Measurements from ENCODE around the gene DMRT1.

The DMRT1 gene
- total RNA-seq = 0 to 0.06 (median 0) reads per million in 9 experiments

DNA sequence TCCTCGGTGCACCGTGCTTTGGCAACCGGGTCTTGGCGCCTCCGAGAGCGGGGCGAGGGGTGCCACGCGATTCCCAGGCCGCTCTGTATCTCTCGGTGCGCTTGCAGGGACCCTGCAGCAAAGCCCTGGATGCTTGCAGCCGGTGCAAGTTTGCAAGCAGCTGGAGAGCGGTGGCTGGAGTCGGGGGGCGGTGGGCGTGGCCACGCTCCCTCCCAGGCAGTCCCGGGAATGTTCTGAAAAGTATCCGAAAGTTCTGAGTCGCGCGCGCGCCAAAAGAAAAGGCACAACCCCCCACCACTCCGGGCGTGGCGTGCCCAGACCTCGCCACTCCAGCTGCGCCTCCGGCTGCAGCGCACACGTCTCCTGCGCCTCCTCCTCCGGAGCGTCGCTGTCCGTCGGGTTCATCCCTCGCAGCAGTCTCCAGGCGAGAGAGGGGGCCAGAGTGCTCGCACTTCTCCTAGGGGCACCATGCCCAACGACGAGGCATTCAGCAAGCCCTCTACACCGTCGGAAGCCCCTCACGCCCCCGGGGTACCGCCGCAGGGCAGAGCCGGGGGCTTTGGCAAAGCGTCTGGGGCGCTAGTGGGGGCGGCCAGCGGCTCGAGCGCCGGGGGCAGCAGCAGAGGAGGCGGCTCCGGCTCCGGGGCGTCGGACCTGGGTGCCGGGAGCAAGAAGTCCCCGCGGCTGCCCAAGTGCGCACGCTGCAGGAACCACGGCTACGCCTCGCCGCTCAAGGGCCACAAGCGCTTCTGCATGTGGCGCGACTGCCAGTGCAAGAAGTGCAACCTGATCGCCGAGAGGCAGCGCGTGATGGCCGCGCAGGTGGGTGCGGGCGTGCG, at the start of gene DMRT1:
DMRT1 (plus strand) TSS at position 327 of the 839 bp plus-strand sequence; CDS start at position 469, 142 bp downstream.
- peaks cover 3 to 4% of the 10 kb centered on the region in 2 donors for H3K4me1 Mint-ChIP-seq (ENCODE audit: low read depth in 2 of 2)
- DNase-seq (no peak), ATAC-seq (replicated peaks) (no peak)
- no peaks in the 10 kb centered on the region for H3K36me3 Mint-ChIP-seq (ENCODE audit: insufficient read depth)
- H3K9me3 Mint-ChIP-seq = no peaks in the 10 kb centered on the region
- H3K4me3 Mint-ChIP-seq = no peak within 1 kb of the TSS
- no peak within 1 kb of the TSS for H3K27ac Mint-ChIP-seq
- H3K27me3 Mint-ChIP-seq = peaks cover 52 to 73% of the 10 kb centered on the region in 2 donors

- Mint-ChIP-seq H3K27ac (no peak overlapping the region), H3K9me3 (no peaks in the 10 kb centered on the region), H3K4me3 (no peak overlapping the region), H3K27me3 (peaks cover 16 to 28% of the 10 kb centered on the region in 2 donors), H3K4me1 (ENCODE audit: low read depth in 2 of 2) (no peaks in the 10 kb centered on the region), H3K36me3 (ENCODE audit: insufficient read depth) (peaks cover 2% of the 10 kb centered on the region)
- DNase-seq (no peak), ATAC-seq (replicated peaks) (no peak)
Measured at GRCh38 chr9:792331-793260, 48.9 kb upstream of the DMRT1 start.

DNA sequence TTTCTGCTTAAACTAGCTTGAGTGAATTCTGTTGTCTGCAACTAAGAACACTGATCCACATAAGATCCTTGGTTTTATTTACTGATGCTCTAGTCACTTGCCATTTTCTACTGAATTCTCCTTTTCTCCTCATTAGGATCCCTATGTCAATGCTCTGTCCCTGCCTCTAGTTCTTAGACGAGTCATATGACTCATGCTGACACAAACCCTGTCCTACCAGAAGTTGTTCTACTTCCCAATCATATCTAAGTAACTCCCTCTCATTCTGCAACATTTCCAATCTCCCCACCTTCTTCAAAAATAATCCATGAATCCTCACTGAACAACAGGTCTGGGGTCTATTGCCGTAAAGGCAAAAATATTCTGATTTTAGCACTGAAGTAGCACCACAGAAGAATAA, 47.1 kb upstream of the DMRT1 start:
- Mint-ChIP-seq H3K27me3 (peaks cover 24 to 28% of the 10 kb centered on the region in 2 donors), H3K27ac (no peak overlapping the region)
- no peak for ATAC-seq (replicated peaks)

DNA sequence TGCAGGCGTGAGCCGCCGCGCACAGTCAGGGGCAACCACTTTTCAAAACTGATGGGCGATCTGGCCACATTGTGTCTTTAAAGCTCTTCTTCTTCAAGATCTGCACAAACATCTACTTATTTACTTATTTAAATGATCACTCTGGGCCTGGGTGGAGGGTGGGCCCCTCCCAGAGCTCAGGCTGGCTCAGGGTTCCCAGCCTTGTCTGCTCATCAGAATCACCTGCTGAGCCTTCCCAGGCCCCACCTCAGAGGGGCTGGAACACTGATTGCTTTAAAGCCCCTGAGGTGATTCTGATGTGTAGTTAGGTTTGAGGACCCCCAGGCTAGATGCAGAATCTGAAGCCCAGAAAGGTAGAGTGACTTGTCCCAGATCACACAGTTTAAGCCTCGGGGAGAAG, 45.6 kb upstream of the DMRT1 start:
- H3K27ac Mint-ChIP-seq = no peak overlapping the region
- H3K9me3 Mint-ChIP-seq = no peaks in the 10 kb centered on the region
- peaks cover 30 to 33% of the 10 kb centered on the region in 2 donors for H3K27me3 Mint-ChIP-seq
- ATAC-seq (replicated peaks) (no peak), DNase-seq (no peak)
- H3K4me3 Mint-ChIP-seq = no peak overlapping the region
- no peaks in the 10 kb centered on the region for H3K4me1 Mint-ChIP-seq (ENCODE audit: low read depth in 2 of 2)
- peaks cover 2% of the 10 kb centered on the region for H3K36me3 Mint-ChIP-seq (ENCODE audit: insufficient read depth)

More for the DNA sequence above, 47.1 kb upstream of the DMRT1 start:
- Mint-ChIP-seq H3K9me3 (no peaks in the 10 kb centered on the region), H3K36me3 (ENCODE audit: insufficient read depth) (peaks cover 2% of the 10 kb centered on the region), H3K4me1 (ENCODE audit: low read depth in 2 of 2) (no peaks in the 10 kb centered on the region), H3K4me3 (no peak overlapping the region)
- DNase-seq = no peak

GRCh38 chr9:800591-801150, 40.8 kb upstream of the DMRT1 start:
- Mint-ChIP-seq H3K4me3 (no peak overlapping the region), H3K9me3 (no peaks in the 10 kb centered on the region), H3K36me3 (ENCODE audit: insufficient read depth) (no peaks in the 10 kb centered on the region), H3K4me1 (ENCODE audit: low read depth in 2 of 2) (no peaks in the 10 kb centered on the region), H3K27me3 (peaks cover 28 to 50% of the 10 kb centered on the region in 2 donors), H3K27ac (no peak overlapping the region)
- ATAC-seq (replicated peaks) = no peak
- no peak for DNase-seq

DNA sequence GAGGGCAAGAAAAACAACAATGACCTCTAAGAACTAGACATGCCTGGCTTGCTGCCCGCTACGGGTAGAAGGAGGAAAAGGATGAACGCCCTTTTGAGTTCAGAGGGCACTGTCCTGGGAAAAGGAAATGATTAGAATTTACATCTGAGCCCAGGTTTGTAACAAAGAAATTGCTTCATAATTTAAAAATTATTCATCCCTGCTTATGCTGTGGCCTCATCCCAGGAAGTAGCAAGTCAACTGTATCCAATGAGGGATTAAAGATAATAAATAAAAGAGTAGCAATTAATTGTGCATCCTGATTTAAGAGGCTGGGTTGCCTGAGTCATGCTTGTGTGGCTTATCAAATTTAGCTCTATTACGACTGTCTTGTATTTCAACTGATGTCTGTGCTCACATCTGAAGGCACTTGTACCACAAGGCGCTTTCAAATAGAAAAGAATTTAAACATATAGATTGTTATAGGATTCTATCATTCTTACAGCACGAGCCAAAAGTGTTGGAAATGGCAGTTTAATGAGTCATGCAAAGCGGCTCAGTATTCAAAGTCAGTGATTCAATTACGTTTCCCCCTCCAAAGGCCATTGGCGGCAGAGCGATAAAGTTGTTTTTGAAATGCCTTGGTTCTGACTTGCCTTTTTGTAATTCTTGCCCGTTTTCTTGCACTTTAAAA, 40.0 kb upstream of the DMRT1 start:
- Mint-ChIP-seq H3K27ac (no peak overlapping the region), H3K36me3 (ENCODE audit: insufficient read depth) (no peaks in the 10 kb centered on the region), H3K4me3 (no peak overlapping the region), H3K27me3 (peaks cover 24 to 51% of the 10 kb centered on the region in 2 donors), H3K4me1 (ENCODE audit: low read depth in 2 of 2) (no peaks in the 10 kb centered on the region), H3K9me3 (no peaks in the 10 kb centered on the region)
- DNase-seq (no peak), ATAC-seq (replicated peaks) (no peak)

- Mint-ChIP-seq H3K9me3 (no peaks in the 10 kb centered on the region), H3K36me3 (ENCODE audit: insufficient read depth) (no peaks in the 10 kb centered on the region), H3K27ac (no peak overlapping the region), H3K27me3 (peaks cover 24 to 49% of the 10 kb centered on the region in 2 donors), H3K4me3 (no peak overlapping the region), H3K4me1 (ENCODE audit: low read depth in 2 of 2) (no peaks in the 10 kb centered on the region)
- no peak for ATAC-seq (replicated peaks)
- no peak for DNase-seq
Measured at GRCh38 chr9:804026-804425, 37.5 kb upstream of the DMRT1 start.

GRCh38 chr9:805151-805550, 36.3 kb upstream of the DMRT1 start:
- Mint-ChIP-seq H3K4me1 (ENCODE audit: low read depth in 2 of 2) (no peaks in the 10 kb centered on the region), H3K9me3 (no peaks in the 10 kb centered on the region), H3K27me3 (peaks cover 24 to 49% of the 10 kb centered on the region in 2 donors), H3K27ac (no peak overlapping the region), H3K4me3 (no peak overlapping the region), H3K36me3 (ENCODE audit: insufficient read depth) (no peaks in the 10 kb centered on the region)
- ATAC-seq (replicated peaks) (no peak), DNase-seq (no peak)

- no peak for ATAC-seq (replicated peaks)
- no peaks in the 10 kb centered on the region for H3K9me3 Mint-ChIP-seq
- H3K36me3 Mint-ChIP-seq (ENCODE audit: insufficient read depth) = no peaks in the 10 kb centered on the region
- H3K27me3 Mint-ChIP-seq = peaks cover 13 to 37% of the 10 kb centered on the region in 2 donors
- H3K4me1 Mint-ChIP-seq (ENCODE audit: low read depth in 2 of 2) = no peaks in the 10 kb centered on the region
- no peak overlapping the region for H3K4me3 Mint-ChIP-seq
- no peak for DNase-seq
- H3K27ac Mint-ChIP-seq = no peak overlapping the region
Measured at GRCh38 chr9:806285-807156, 35.0 kb upstream of the DMRT1 start.

DNA sequence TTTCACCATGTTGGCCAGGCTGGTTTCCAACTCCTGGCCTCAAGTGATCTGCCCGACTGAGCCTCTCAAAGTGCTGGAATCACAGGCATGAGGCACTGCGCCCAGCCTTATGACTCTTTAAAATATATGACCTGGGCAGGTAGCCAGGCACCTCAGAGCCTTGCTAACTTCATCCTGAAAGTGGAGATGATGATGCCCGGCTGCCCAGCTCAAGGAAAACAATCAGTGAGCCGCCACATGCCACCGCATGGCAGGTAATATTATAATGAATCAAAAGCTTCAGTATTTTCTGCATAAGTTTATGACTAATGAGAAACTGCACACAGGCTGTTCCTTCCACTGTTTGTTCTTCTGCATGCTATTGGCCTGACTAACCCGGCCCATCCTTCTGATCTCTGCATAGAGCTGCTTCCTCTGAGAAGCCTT, 30.4 kb upstream of the DMRT1 start:
- Mint-ChIP-seq H3K9me3 (no peaks in the 10 kb centered on the region), H3K27ac (no peak overlapping the region), H3K4me3 (no peak overlapping the region), H3K4me1 (ENCODE audit: low read depth in 2 of 2) (no peaks in the 10 kb centered on the region), H3K27me3 (peaks cover 0 to 8% of the 10 kb centered on the region in 2 donors), H3K36me3 (ENCODE audit: insufficient read depth) (no peaks in the 10 kb centered on the region)
- ATAC-seq (replicated peaks) (no peak), DNase-seq (no peak)

- Mint-ChIP-seq H3K4me3 (no peak overlapping the region), H3K27me3 (peaks cover 8 to 16% of the 10 kb centered on the region in 2 donors), H3K9me3 (no peaks in the 10 kb centered on the region), H3K4me1 (ENCODE audit: low read depth in 2 of 2) (peaks cover 2 to 7% of the 10 kb centered on the region in 2 donors), H3K36me3 (ENCODE audit: insufficient read depth) (no peaks in the 10 kb centered on the region), H3K27ac (no peak overlapping the region)
- ATAC-seq (replicated peaks) (no peak), DNase-seq (no peak)
Measured at GRCh38 chr9:818958-819357, 22.5 kb upstream of the DMRT1 start.

- H3K27me3 Mint-ChIP-seq = peaks cover 0 to 17% of the 10 kb centered on the region in 2 donors
- ATAC-seq (replicated peaks) (no peak), DNase-seq (no peak)
- no peaks in the 10 kb centered on the region for H3K9me3 Mint-ChIP-seq
- no peaks in the 10 kb centered on the region for H3K4me1 Mint-ChIP-seq (ENCODE audit: low read depth in 2 of 2)
- no peaks in the 10 kb centered on the region for H3K36me3 Mint-ChIP-seq (ENCODE audit: insufficient read depth)
- no peak overlapping the region for H3K4me3 Mint-ChIP-seq
- H3K27ac Mint-ChIP-seq = no peak overlapping the region
Measured at GRCh38 chr9:826500-827280, 14.8 kb upstream of the DMRT1 start.
